HL-60 (cell line): ENCODE data around the gene CRLF3.

ENCODE experiments used
- DNase-seq, 2 experiments: peaks; one replicate each; pipeline ENCODE4 v3.0.0-alpha.2; 2010 to 2020; ENCODE audit warnings: low read depth in 1 of 2, low spot score in 1 of 2
- H3K27ac ChIP-seq: fragments of 250-450 bp; sonication (Bioruptor Pico); replicated peaks from 2 replicates; pipeline ENCODE4 v1.5.1; 2020; ENCODE audit warnings: mild to moderate bottlenecking, moderate library complexity
- H3K27me3 ChIP-seq: fragments of 250-450 bp; sonication (Bioruptor Pico); 2 replicates; pipeline ENCODE4 v1.5.1; 2021; ENCODE audit warnings: mild to moderate bottlenecking, moderate library complexity; ENCODE audit not compliant: insufficient read depth, poor library complexity, severe bottlenecking
- H3K4me3 ChIP-seq: replicated peaks from 2 replicates; pipeline ENCODE4 v1.5.1; 2011; ENCODE audit warnings: mild to moderate bottlenecking, control low read depth, low read length; ENCODE audit not compliant: insufficient read depth
- GABPA ChIP-seq: IDR thresholded peaks from 2 replicates; pipeline ENCODE4 v1.6.1; 2012; ENCODE audit warnings: low read depth
- POLR2AphosphoS5 ChIP-seq: IDR thresholded peaks from 2 replicates; pipeline ENCODE4 v1.6.1; 2012; ENCODE audit warnings: low read depth
- REST ChIP-seq: IDR thresholded peaks from 2 replicates; pipeline ENCODE4 v1.6.1; 2012; ENCODE audit warnings: low read depth; ENCODE audit not compliant: insufficient replicate concordance
- SPI1 ChIP-seq: IDR thresholded peaks from 2 replicates; pipeline ENCODE4 v1.6.1; 2012; ENCODE audit warnings: low read depth, mild to moderate bottlenecking, borderline replicate concordance
- long read RNA-seq: library from polyadenylated mRNA; unstranded; transcript quantifications from one replicate; pipeline ENCODE4 v2.0.0, GENCODE V29; 2020
- TF ChIP-seq, protein P1 (sequence below): IDR thresholded peaks from one replicate; pipeline ENCODE4 v1.5.1; 2011; ENCODE audit warnings: low read length, control low read depth, inconsistent platforms; ENCODE audit not compliant: insufficient read depth

CRLF3 gene
- long read RNA-seq, transcript CRLF3-201 (8 exons, 2,957 nt): major isoform, 282 of 358 reads
- long read RNA-seq, partial matches to known transcripts: 13 of 358 reads
- long read RNA-seq, other reads (novel, unspliced or antisense): 59 of 358 reads

GRCh38 chr17:30824356-30825145 is at the start of gene CRLF3:
TSS of gene CRLF3 (minus strand) at chr17:30824692. CDS start at chr17:30824651, 41 bp downstream.
- DNase-seq: peak; percentile 80 to 88
- Histone ChIP-seq H3K4me3 (peak within 1 kb of the TSS; percentile 65), H3K27me3 (no peaks in the 10 kb centered on the region), H3K27ac (peak within 1 kb of the TSS; percentile 82)
- TF ChIP-seq GABPA (no peak), REST (peak; percentile 27), POLR2AphosphoS5 (peak; percentile 68), SPI1 (no peak)
- TF ChIP-seq, protein P1, sequence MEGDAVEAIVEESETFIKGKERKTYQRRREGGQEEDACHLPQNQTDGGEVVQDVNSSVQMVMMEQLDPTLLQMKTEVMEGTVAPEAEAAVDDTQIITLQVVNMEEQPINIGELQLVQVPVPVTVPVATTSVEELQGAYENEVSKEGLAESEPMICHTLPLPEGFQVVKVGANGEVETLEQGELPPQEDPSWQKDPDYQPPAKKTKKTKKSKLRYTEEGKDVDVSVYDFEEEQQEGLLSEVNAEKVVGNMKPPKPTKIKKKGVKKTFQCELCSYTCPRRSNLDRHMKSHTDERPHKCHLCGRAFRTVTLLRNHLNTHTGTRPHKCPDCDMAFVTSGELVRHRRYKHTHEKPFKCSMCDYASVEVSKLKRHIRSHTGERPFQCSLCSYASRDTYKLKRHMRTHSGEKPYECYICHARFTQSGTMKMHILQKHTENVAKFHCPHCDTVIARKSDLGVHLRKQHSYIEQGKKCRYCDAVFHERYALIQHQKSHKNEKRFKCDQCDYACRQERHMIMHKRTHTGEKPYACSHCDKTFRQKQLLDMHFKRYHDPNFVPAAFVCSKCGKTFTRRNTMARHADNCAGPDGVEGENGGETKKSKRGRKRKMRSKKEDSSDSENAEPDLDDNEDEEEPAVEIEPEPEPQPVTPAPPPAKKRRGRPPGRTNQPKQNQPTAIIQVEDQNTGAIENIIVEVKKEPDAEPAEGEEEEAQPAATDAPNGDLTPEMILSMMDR: peak; percentile 26

DNA sequence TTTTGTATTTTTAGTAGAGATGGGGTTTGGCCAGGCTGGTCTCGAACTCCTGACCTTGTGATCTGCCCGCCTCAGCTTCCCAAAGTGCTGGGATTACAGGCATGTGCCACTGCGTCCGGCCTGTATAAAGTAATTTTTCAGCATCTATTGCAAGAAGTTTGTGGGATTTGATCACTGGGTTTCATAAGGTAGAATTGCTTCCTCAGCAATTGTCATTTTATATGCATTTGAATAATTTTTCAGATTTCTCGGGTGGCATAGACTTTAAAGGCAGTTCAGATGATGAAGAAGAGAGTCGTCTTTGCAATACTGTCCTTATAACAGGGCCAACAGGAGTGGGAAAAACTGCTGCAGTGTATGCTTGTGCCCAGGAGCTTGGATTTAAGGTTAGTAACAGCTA is 44.5 kb upstream of the CRLF3 start:
- no peaks in the 10 kb centered on the region for H3K27me3 ChIP-seq
- H3K4me3 ChIP-seq: no peak overlapping the region
- no peak for TF ChIP-seq SPI1
- TF ChIP-seq GABPA: no peak
- no peak for TF ChIP-seq POLR2AphosphoS5
- TF ChIP-seq REST: no peak
- TF ChIP-seq, protein P1: no peak
- no peak overlapping the region for H3K27ac ChIP-seq
- DNase-seq: no peak

- Histone ChIP-seq H3K27ac (no peak overlapping the region), H3K27me3 (no peaks in the 10 kb centered on the region), H3K4me3 (no peak overlapping the region)
- TF ChIP-seq POLR2AphosphoS5 (no peak), REST (no peak)
- TF ChIP-seq, protein P1: no peak
- no peak for DNase-seq
These were observed 40.1 kb upstream of the CRLF3 start for GRCh38 chr17:30864636-30865035.
